Left renal pelvis (tissue), 4 donors: Measurements from ENCODE around the gene SLC12A7. TPM values are rescaled to one million over a fixed set of nuclear protein-coding genes. Genes with fewer than 3 reads are reported as not detected.

Experiments used
- DNase-seq, 4 donors: peaks; one replicate each; pipeline ENCODE4 v3.0.0-alpha.2; 2013; ENCODE audit warnings: low read depth in 4 of 4, low spot score in 3 of 4
- polyA plus RNA-seq, 4 donors: library from polyadenylated mRNA; unstranded; fragments of 120-200 nt; gene quantifications; one replicate each; pipeline ENCODE4 v1.2.1, GENCODE V29; 2013; ENCODE audit not compliant: insufficient read length in 4 of 4

SLC12A7 gene
- polyA plus RNA-seq, 4 donors: 24.1 to 41.4 (median 34.1) TPM

DNA sequence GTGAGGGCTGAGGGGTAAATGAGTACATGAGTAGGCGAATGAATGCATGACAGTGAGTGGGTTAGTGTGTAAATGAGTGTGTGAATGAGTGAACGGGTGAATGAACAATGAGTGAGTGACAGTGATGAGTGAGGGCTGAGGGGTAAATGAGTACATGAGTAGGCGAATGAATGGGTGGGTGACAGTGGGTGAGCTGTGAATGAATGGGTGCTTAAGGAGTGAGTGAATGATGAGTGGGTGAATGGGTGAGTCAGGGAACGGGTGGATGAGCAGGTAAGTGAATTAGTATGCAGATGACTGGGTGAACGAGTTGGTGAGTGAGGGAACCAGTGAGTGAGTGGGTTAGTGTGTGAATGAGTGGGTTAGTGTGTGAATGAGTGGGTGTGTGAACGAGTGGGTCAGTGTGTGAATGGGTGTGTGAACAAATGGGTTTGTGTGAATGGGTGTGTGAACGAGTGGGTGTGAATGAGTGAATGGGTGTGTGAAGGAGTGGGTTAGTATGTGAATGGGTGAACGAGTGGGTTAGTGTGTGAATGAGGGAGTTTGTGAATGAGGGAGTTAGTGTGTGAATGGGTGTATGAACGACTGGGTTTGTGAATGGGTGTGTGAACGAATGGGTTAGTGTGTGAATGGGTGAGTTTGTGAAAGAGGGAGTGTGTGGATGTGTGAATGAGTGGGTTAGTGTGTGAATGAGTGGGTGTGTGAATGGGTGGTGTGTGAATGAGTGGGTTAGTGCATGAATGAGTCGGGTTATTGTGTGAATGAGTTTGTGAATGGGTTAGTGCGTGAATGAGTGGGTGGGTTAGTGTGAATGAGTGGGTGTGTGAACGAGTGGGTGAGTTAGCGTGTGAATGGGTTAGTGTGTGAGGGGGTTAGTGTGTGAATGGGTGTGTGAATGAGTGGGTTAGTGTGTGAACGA, 70.4 kb downstream of the SLC12A7 start:
- DNase-seq: no peak

GRCh38 chr5:1040571-1040970, 71.3 kb downstream of the SLC12A7 start:
- no peak for DNase-seq

GRCh38 chr5:1039706-1040260, 72.1 kb downstream of the SLC12A7 start:
- no peak for DNase-seq

- no peak for DNase-seq
These were observed 72.7 kb downstream of the SLC12A7 start for GRCh38 chr5:1039210-1039548.

DNA sequence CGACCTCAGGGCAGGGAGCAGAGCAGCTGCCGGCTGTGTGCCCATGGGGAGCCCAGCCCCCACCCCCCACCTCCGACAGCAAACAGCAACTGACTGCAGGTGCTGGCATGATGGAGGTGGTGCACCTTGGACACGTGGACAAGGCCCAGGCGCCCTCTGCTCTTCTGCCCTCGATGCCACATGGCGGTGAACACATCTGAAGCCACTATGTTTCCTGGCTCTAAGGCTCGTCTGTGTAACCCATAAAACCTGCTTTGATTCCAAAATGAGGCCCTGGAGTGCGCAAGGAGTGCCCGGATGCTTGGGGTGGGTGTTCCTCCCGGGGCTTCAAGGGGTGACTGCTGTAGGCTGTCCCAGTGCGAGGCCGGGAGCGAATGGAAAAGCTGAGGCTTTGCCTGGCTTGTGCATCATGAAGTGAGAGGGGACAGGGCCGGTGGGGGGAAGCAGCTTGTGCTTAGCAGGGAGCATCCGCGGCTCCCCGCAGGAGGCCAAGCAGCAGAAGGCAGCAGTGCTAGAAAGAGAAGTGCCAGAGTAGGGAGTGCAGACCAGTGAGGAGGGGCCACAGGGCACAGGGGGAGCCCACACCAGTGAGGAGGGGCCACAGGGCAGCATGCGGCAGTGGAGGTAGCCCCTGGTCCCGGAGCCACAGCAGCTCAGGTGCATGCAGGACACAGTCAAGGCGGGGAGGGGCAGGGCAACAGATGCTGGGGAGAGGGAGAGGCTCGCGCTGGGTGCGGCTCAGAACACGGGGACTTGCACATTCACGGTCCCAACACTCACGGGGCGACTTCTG, 73.2 kb downstream of the SLC12A7 start:
- no peak for DNase-seq

DNA sequence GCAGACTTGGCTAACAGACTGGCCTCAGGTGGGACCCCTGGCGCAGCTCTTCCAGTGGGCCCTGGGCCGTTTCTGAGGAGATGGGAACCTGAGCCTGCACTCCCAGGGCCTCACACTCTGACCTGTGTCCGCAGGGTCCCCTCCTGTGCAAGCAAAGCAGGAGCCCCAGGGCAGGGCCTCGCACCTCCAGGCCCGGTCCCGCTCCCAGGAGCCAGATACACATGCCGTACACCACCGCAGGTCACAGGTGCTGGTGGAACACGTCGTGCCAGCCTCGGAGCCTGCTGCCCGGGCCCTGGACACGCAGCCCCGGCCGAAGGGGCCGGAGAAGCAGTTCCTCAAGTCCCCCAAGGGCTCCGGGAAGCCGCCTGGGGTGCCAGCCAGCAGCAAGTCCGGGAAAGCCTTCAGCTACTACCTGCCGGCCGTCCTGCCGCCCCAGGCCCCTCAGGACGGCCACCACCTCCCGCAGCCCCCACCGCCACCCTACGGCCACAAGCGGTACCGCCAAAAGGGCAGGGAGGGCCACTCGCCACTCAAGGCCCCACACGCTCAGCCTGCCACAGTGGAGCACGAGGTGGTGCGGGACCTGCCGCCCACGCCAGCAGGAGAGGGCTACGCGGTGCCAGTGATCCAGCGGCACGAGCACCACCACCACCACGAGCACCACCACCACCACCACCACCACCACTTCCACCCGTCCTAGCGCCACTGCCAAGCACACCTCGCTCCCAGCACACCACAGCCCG, 74.0 kb downstream of the SLC12A7 start:
- DNase-seq: no peak

GRCh38 chr5:1037123-1037670, 74.7 kb downstream of the SLC12A7 start:
- DNase-seq: no peak

DNA sequence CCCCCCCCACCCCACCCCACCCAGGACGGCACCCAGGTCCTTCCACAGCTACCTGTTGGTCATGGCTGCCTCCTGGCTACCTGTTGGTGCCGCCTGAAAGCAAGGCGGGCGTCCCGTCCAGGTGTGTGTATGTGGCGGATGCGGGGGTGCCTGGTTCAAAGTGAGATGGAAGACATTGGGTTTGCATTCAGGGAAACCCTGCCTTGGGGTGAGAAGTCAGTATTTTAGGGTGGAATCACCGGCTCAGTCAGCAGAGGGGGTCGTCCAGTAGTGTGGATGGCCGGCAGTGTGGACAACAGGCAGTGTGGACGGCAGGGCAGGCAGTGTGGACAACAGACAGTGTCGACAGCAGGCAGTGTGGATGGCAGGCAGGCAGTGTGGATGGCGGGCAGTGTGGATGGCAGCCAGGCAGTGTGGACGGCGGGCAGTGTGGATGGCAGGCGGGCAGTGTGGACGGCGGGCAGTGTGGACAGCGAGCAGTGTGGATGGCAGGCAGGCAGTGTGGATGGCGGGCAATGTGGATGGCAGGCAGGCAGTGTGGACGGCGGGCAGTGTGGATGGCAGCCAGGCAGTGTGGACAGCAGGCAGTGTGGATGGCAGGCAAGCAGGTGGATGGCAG, 75.2 kb downstream of the SLC12A7 start:
- DNase-seq: no peak

DNA sequence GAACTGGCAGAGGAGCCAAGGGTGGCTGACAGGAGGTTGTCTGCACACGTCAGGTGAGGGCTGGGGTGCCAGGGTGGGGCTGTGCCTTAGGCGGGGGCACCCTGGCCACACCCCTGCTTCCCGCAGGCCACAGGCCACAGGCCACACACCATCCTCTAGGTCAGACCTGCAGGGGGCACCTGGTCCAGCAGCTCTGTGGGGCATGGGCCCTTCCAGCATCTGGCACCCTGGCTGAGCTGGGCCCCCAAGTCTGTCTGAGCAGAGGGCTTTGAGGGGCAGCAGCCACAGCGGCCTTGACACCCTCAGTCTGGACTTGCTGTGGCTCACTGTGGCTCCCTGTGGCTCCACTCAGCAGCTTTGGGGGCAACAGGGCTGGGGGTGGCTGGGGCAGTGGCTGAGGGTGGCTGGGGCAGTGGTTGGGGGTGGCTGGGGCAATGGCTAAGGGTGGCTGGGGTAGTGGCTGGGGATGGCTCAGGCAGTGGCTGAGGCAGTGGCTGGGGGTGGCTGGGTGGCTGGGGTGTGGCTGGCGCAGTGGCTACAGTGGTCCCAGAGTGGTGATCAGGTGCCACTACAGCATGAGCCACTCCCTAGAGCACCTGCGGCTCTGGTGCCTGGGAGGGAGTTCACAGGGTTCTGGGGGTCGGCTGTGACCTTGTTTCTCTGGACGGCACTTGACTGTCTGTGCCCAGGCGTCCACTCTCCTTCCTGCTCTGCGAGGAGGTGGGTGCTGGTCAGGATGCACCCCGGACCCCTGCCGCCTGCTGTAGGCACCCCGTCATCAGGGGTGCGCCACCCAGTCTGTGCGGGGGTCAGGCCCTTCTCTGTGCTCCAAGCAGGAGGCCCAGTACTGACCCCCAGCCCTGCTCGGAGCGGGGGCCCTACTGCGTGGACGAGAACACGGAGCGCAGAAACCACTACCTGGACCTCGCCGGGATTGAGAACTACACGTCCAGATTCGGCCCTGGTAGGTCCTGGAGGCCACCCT, 76.2 kb downstream of the SLC12A7 start:
- DNase-seq: no peak

GRCh38 chr5:1034986-1035385, 76.9 kb downstream of the SLC12A7 start:
- no peak for DNase-seq

DNA sequence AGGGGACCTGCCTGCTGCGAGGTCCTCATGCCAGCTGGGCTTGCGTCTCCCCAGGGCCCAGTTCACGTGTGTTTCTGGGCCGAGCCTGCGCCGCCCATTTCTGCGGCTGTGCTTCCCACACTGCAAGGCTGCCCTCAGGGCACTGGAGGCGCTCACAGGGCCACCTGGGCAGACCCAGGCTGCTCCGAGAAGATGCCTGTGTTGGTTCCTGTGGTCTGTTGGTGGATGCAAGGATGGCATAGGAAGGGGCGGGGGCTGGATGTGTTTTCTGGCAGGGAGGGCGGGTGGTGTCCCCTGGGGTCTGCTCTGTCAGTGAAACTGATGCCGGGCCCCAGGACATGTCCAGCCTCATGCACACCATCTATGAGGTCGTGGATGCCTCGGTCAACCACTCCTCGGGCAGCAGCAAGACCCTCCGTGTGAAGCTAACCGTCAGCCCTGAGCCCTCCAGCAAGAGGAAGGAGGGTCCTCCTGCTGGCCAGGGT, 77.4 kb downstream of the SLC12A7 start:
- DNase-seq: no peak

GRCh38 chr5:1033606-1034420, 78.0 kb downstream of the SLC12A7 start:
- no peak for DNase-seq

- no peak for DNase-seq
These were observed 78.7 kb downstream of the SLC12A7 start for GRCh38 chr5:1033178-1033577.

DNA sequence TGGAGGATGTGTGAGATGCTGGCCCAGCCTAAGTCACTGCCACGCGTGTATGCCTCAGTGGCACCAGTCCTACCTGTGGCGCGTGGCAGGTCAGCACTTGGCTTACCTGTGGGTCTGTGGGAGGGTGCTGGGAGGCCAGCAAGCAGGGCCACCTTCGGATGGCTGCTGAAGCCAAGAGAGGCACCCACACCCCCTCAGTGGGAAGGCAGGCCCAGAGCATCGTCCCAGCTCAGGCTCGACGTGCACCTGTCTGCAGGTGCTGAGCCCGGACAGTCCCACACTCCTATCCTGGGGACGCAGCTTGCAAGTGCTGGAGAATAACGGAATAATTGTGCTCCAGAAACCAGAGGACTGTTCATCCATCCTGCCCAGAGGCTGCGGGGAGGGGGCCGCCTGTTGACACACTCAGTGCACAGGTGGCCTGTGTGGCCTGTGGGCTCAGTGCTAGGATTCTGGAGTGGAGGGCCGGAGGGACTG, 79.3 kb downstream of the SLC12A7 start:
- DNase-seq: no peak

- DNase-seq: no peak
These were observed 79.9 kb downstream of the SLC12A7 start for GRCh38 chr5:1032011-1032410.

DNA sequence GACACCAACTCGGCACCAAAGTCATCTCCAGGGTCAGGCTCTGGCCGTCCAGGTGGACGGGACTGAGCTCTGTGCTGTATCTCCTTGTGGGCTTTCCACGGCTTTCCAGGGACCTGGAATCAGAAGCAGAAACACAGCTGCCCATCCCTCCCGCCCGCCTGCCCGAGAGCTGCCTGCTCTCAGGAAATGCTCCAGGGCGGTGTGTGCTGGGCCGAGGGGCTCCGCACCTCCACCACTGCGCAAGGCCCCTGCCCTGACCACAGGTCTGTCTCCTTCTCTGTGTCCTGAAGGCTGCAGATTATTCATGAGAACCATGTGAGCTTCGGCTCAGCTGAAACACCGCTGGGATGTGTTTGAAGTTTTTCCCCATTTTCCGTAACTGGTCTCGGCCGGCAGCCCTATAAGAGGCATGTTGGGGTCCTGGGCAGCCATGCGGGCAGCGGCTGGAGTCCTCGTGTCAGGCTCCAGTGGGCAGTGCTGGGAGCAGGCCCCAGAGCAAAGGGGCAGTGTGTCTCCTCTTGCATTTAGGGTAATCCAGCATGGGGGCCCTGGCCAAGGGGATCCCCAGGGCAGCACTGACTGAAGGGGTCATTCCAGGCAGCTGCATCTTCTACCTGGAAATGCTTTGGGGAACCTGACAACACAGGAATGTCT, 80.4 kb downstream of the SLC12A7 start:
- no peak for DNase-seq

DNA sequence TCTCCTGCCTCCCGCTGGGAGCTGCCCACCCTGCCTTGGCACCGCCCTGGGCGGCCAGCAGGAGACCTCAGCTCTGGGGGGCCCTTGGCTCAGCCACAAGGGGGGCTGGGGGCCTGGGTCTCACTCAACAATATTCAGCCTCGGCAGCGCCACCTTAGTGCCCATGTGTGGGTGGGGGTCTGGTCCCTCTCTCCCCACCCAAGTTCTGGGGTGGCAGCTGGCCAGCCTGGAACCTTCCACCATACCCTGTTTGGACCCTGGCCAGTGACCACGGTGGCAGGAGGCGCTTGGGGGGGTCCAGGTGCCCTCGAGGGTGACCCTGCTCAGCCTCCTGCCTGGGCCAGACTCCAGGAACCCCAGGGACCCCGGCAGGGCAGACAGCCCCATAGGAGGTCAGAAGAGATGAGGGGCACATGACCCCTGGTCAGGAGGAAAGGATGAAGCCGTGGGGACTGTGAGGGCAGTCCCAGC, 81.0 kb downstream of the SLC12A7 start:
- no peak for DNase-seq
